Activated CD8-positive, alpha-beta memory T cell treated with anti-CD3 and anti-CD28 coated beads for 1 hour (primary cell): ENCODE measurements around the gene YLPM1.

Experiments used
- DNase-seq, 2 donors: peaks; one replicate each; pipeline ENCODE4 v3.0.0-alpha.2; 2020; ENCODE audit warnings: low read depth in 1 of 2; ENCODE audit errors: extremely low read depth in 1 of 2

YLPM1 gene

DNA sequence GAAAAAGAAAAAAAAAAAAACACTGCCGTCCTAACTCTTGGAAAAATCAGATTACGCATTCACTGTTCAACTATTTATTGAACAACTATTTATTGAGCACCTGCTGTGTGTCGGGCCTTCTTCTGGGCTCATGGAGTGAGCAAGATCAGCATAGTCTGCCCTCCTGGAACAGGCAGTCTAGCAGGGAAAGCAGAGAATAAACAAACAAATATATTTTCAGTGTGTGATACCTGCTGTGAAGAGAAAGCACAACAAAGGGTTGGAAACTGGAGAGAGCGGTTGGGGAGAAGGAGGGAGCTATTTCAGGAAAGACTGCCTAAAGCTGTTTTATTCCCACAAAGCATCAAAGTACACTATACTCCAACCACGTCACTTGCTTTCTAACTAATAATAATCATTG, 102.0 kb downstream of the YLPM1 start:
- no peak for DNase-seq

DNA sequence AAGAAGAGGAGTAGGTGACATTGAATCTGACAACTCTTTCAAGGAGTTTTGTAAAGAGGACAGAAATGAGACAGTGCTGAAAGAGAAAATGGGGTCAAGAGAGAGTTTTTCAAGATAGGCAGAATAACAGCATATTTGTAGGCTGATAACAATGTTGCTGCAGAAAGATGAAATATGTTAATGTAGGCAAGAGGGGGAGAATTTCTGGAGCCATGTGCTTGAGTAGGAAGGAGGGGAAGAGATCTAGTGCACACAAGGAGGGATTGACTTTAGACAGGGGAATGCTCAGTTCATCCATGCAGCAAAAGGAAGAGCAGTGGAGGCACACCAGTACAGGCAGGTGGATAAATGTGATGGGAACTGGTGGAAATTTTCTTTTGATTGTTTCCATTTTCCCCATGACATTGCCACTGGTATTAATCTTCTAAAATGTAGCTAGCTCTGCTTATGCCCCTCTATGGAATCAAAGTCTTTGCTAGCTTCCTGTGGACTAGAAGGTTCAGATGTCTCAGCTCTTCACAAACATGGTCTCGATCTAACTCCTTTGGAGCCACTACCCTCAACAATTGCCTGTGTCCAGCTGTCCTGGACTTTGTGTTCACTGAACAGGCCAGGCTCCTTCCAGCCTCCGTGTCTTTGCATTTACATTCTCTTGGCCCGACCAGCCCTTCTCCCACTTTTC, 103.7 kb downstream of the YLPM1 start:
- DNase-seq: no peak

DNA sequence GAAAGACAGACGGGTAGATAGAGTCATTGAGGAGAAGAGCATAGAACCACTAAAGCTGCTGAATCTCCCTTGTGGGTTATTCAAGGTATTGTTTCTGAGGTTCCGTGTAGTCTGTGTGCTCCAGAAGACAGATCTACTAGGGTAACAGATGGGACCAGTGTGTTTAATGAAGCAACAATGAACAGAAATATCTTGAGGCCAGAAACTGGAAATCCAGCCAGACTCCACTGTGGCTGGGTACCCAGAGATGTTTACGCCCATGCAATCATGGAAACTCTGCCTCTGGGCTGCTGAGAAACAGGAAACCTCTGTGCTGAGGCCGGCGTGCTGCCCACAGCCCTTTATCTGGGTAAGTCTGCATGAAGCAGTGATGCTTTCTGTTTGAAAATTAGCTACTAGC, 104.6 kb downstream of the YLPM1 start:
- DNase-seq: peak in 1 of 2 donors; percentile 48

DNA sequence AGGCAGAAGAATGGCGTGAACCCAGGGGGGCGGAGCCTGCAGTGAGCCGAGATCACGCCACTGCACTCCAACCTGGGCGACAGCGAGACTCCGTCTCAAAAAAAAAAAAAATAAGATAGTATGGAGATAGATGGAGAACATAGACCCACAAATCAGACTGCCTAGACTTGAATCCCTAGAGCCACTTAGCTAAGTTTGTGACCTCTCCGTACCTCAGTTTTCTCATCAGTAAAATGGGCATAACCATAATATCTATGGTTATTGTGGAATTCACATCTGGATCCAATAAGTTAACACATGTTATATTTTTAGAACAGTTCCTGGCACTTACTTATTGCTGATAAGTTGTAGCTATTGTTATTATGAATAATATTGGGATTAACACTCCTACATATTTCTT, 105.6 kb downstream of the YLPM1 start:
- DNase-seq: no peak

DNA sequence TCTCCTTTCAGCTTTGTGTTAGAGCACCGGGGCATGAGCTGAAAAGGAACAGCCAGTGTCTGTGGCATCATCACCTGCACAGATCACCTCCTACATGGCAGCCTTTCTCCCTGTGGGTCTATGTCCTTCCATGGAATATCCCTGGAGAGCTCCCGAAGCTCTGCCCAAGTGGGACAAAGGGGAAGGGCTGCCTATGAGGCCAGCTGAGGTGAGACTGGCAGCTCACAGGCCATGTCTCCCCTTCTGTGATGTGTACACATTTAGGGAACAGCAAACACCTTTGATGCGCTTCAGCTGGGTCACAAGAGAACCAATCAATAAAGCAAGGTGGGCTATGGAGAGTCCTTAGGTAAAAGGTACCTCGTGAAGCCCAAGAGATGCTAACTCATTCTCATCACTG, 108.7 kb downstream of the YLPM1 start:
- no peak for DNase-seq

DNA sequence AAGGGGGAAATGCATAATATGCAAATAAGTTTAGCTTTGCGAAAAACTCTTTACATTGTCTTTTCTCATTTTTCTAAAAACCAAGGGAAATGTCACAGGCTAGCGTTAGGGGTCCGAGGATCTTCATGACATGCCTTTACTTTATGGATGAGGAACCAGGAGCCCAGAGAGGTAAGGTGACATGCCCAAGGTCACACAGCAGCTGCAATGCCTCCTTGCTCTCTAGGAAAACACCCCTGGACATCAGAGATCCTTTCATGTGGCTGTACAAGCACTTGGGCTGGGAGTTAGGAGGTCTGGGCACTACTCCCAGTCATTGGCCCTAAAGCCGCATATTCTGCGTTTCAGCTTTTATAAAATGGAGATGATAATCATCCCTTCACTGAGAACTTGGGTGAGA, 112.1 kb downstream of the YLPM1 start:
- DNase-seq: no peak

DNA sequence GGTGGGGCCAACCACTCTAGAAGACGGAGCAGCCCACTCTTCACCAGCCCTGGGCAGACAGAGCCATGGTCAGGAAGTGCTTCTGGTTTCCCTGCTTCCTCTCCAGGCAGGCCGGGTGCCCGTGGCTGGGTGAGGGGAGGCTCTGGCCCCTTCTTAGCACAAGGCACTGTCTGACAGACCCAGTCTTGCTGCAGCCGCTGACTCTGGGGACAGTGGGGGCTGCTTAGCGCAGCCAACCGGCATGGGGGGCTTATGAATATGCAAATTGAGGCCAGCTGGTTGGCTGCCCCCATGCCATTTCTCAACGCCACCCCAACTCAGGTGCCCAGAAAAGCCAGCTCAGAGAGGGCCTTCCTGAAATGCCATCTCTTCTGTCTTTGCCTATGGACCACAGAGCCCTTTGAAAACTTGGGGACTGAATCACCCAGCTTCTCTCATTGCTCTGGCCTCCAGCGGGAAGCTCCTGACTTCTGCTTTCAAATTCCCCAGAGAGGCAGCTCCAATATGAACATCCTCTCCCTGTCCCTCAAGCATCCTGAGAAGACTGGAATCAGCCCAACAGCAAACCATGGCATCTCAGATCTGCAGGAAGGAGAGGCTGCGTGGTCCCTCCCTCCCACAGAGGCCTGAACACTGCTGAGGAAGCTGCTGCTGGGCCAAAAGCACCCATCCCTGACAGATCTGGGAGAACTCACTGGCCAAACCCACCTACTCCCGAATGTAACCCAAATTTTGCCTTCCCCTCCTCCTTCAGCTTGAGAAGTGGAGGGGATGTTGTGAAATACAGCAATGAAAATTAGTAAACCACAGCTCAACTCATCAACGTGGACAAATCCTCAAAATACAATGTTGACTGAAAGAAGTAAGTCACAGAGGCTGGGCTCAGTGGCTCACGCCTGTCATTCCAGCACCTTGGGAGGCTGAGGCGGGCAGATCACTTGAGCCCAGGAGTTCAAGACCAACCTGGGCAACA, 113.1 kb downstream of the YLPM1 start, which contains the start of gene PROX2:
TSS of gene PROX2 (minus strand) at position 205 of the 973 bp plus-strand sequence. CDS start 12,311 bp downstream, outside the sequence.
- no peak for DNase-seq

DNA sequence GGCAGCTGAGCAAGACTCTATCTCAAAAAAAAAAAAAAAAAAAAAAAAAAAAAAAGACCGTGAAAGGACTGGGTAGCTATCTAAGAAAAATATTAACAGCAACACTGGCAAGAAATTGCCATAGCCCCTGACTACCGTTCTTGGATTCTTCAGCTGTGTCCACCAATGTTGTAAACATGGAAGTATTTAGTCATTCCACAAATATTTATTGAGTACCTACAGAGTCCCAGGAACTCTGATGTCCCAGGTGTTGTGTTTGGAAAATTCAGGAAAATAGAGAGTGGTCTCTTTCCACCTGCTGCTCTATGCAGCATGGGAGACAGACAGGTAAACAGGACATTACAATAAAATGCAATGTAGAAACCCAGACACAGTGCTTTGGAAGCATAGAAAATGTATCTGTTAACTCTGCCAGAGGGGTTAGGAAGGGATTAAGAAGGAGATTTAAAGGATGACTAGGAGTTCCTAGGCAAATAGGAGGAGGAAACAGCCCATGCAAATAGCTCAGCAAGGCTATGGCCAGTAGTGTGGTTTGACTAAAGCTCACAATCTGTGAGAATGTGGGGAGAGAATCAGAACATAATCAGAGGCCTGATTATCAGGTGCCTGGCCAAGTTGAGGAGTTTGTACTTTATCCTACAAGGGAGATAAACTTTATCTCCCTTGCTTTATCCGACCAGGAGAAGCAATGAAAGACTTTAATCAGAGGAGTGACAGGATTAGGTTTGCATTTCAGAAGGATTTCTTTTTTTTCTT, 116.5 kb downstream of the YLPM1 start:
- DNase-seq: no peak

DNA sequence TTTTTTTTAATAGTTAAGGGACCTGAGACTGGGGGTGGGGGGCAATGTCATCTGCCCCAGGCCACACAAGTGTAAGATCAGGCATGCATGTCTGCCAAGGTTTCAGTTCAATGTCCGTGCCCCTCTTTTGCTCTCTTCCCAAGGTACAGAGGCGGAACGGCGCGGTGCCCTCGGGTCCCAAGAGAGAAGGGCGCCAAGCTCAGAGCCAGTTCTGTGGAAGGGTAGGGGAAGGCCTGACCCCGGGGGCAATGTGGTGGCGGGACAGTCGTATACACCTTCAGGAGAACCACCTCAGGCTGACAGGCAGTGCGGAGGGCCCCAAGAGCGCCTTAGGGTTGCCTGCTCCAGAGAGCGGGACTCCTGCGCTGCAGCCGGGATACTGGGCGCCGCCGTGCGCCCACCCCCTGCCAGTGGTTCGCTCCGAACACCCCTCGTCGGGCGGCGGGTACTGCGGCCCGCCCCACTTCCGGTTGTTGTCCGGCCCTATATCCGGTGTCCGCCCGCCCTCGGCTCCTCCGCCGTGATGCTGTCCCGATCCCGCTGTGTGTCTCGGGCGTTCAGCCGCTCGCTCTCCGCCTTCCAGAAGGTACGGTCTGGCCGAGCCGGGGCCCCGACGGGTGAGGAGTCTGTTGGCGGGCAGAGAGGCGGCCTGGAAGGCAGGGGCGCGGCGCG, 118.5 kb downstream of the YLPM1 start, which contains the start of gene DLST:
TSS of gene DLST (plus strand) at position 486 of the 672 bp plus-strand sequence. CDS start at position 524, 38 bp downstream.
- DNase-seq: peak; percentile 58 to 79

DNA sequence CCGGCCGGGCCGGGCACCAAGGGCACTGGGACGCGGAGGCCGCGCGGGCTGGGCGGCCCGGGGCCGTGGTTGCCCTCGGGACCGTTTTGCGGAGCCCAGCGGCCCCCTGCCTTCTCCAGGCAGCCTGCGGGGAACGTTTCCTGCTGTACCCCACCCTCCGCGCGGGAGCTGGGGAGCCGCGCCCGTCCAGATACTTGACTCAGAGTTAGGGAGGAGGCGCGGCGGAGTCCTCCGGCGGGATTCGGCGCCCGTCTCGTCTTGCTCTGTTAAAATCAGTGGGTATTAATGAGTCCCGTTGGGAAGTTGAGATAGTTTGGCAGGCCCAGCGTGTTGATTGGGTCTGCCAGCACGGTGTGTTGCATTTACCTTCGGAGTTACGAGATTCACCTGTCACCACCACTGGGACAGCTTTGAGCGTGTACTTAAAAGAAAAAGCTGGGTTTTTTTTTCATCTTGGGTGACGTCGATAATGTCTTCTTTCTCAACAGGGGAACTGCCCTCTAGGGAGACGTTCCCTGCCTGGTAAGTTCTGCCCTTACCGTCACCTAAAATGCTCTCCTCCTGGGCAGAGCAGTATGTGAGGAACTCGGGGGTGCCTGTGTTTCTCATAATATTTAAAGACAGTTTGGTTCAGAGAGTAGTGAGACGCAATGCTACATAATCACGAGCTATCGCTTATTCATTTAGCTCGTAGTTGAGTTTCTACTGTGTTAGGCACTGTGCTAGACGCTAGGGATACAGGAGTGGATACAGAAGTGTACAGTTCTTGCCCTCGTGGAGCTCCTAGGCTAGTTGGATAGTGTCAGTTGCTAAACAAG, 119.2 kb downstream of the YLPM1 start:
- peak in 1 of 2 donors; percentile 33 for DNase-seq
